SK-N-MC (cell line): ENCODE data around the gene DHRS7C.
"Not testable (repeated sequence)": the region's sequence is repeated elsewhere in the genome, so short reads cannot be mapped to it uniquely, and the experiment has no call there.

Experiments
- DNase-seq: peaks from one replicate; pipeline ENCODE4 v3.0.0-alpha.2; 2011; ENCODE audit warnings: low read depth, low spot score
- H3K27ac ChIP-seq: fragments of 200-600 bp; sonication (generic); 2 replicates; pipeline ENCODE4 v1.5.1; 2016; ENCODE audit warnings: mixed run types
- H3K36me3 ChIP-seq: fragments of 200-600 bp; sonication (generic); 2 replicates; pipeline ENCODE4 v1.6.1; 2017; ENCODE audit warnings: antibody characterized with exemption, low read length, mixed read lengths; ENCODE audit not compliant: insufficient read depth
- H3K4me3 ChIP-seq: fragments of 200-600 bp; sonication (generic); 2 replicates; pipeline ENCODE4 v1.5.1; 2016
- H3K9ac ChIP-seq: fragments of 200-600 bp; sonication (generic); 2 replicates; pipeline ENCODE4 v1.8.0; 2017; ENCODE audit warnings: mixed run types, mixed read lengths; ENCODE audit not compliant: insufficient read length
- H3K9me3 ChIP-seq: fragments of 200-600 bp; sonication (generic); 2 replicates; pipeline ENCODE4 v1.6.1; 2017; ENCODE audit warnings: low read depth, mild to moderate bottlenecking, antibody characterized with exemption, low read length, moderate library complexity, mixed read lengths
- EZH2 ChIP-seq: fragments of 200-600 bp; sonication (generic); IDR thresholded peaks from one replicate; pipeline ENCODE4 v1.6.1; 2017; ENCODE audit warnings: antibody characterized with exemption
- FOXP2 ChIP-seq: optimal IDR thresholded peaks from 2 replicates; pipeline ENCODE3; 2011; ENCODE audit warnings: mild to moderate bottlenecking, moderate library complexity; ENCODE audit not compliant: insufficient read depth; ENCODE audit errors: extremely low read length, control extremely low read depth
- POLR2AphosphoS5 ChIP-seq: IDR thresholded peaks from 2 replicates; pipeline ENCODE4 v1.6.1; 2012; ENCODE audit warnings: mild to moderate bottlenecking, low read depth, low read length, borderline replicate concordance

Gene DHRS7C

GRCh38 chr17:9802697-9803096 is 11.3 kb upstream of the DHRS7C start:
- H3K9me3 ChIP-seq = no peaks in the 10 kb centered on the region
- H3K4me3 ChIP-seq = no peak overlapping the region
- H3K27ac ChIP-seq = no peak overlapping the region
- no peak overlapping the region for H3K9ac ChIP-seq
- no peak for DNase-seq
- no peaks in the 10 kb centered on the region for H3K36me3 ChIP-seq
- TF ChIP-seq EZH2 = no peak
- no peak for TF ChIP-seq FOXP2
- TF ChIP-seq POLR2AphosphoS5 = no peak

GRCh38 chr17:9802294-9802693 is 10.9 kb upstream of the DHRS7C start:
- Histone ChIP-seq H3K9me3 (no peaks in the 10 kb centered on the region), H3K36me3 (no peaks in the 10 kb centered on the region), H3K4me3 (no peak overlapping the region), H3K27ac (no peak overlapping the region), H3K9ac (no peak overlapping the region)
- TF ChIP-seq EZH2 (no peak), POLR2AphosphoS5 (no peak), FOXP2 (no peak)
- DNase-seq = no peak

- Histone ChIP-seq H3K4me3 (no peak overlapping the region), H3K36me3 (no peaks in the 10 kb centered on the region), H3K9ac (no peak overlapping the region), H3K9me3 (no peaks in the 10 kb centered on the region), H3K27ac (no peak overlapping the region)
- no peak for TF ChIP-seq EZH2
- no peak for TF ChIP-seq POLR2AphosphoS5
- no peak for TF ChIP-seq FOXP2
- DNase-seq = no peak
These were observed 10.1 kb upstream of the DHRS7C start for GRCh38 chr17:9801505-9801904.

GRCh38 chr17:9798724-9799123 is 7.3 kb upstream of the DHRS7C start:
- no peaks in the 10 kb centered on the region for H3K36me3 ChIP-seq
- no peak for DNase-seq
- no peak overlapping the region for H3K9ac ChIP-seq
- TF ChIP-seq FOXP2 (no peak), EZH2 (no peak), POLR2AphosphoS5 (no peak)
- H3K27ac ChIP-seq = no peak overlapping the region
- no peaks in the 10 kb centered on the region for H3K9me3 ChIP-seq
- no peak overlapping the region for H3K4me3 ChIP-seq

GRCh38 chr17:9798008-9798407 is 6.6 kb upstream of the DHRS7C start:
- Histone ChIP-seq H3K9me3 (no peaks in the 10 kb centered on the region), H3K9ac (no peak overlapping the region), H3K36me3 (no peaks in the 10 kb centered on the region), H3K27ac (no peak overlapping the region), H3K4me3 (no peak overlapping the region)
- DNase-seq = no peak
- TF ChIP-seq EZH2 = no peak

- Histone ChIP-seq H3K36me3 (no peaks in the 10 kb centered on the region), H3K27ac (no peak overlapping the region), H3K4me3 (no peak overlapping the region), H3K9ac (no peak overlapping the region), H3K9me3 (no peaks in the 10 kb centered on the region)
- no peak for TF ChIP-seq POLR2AphosphoS5
- TF ChIP-seq FOXP2 = no peak
- TF ChIP-seq EZH2 = no peak
- DNase-seq = no peak
These were observed 919 bp upstream of the DHRS7C start for GRCh38 chr17:9792181-9792840.

- TF ChIP-seq FOXP2 (no peak), POLR2AphosphoS5 (no peak), EZH2 (no peak)
- Histone ChIP-seq H3K9ac (no peak overlapping the region), H3K36me3 (no peaks in the 10 kb centered on the region), H3K27ac (no peak overlapping the region), H3K9me3 (no peaks in the 10 kb centered on the region), H3K4me3 (no peak overlapping the region)
- no peak for DNase-seq
These were observed 1.1 kb downstream of the DHRS7C start for GRCh38 chr17:9790316-9790715.

- TF ChIP-seq POLR2AphosphoS5 (no peak), FOXP2 (no peak), EZH2 (no peak)
- Histone ChIP-seq H3K36me3 (no peaks in the 10 kb centered on the region), H3K27ac (no peak overlapping the region), H3K9me3 (no peaks in the 10 kb centered on the region), H3K4me3 (no peak overlapping the region), H3K9ac (no peak overlapping the region)
- no peak for DNase-seq
These were observed 2.8 kb downstream of the DHRS7C start for GRCh38 chr17:9788601-9789000.

- Histone ChIP-seq H3K9ac (no peak overlapping the region), H3K27ac (no peak overlapping the region), H3K4me3 (no peak overlapping the region), H3K36me3 (no peaks in the 10 kb centered on the region), H3K9me3 (no peaks in the 10 kb centered on the region)
- no peak for DNase-seq
- no peak for TF ChIP-seq FOXP2
These were observed 6.8 kb downstream of the DHRS7C start for GRCh38 chr17:9784544-9784943.

- DNase-seq, H3K27ac ChIP-seq, H3K9ac ChIP-seq: not testable (repeated sequence)
These were observed 7.9 kb downstream of the DHRS7C start for GRCh38 chr17:9783465-9783864.

More at GRCh38 chr17:9783465-9783864, 7.9 kb downstream of the DHRS7C start:
- H3K4me3 ChIP-seq, H3K9me3 ChIP-seq, H3K36me3 ChIP-seq: not testable (repeated sequence)
